ELR (cell line): ENCODE results near the gene SLC38A8.

Experiments used
- DNase-seq: peaks from one replicate; pipeline ENCODE4 v3.0.0-alpha.2; 2015; ENCODE audit warnings: low read depth

The SLC38A8 gene

DNA sequence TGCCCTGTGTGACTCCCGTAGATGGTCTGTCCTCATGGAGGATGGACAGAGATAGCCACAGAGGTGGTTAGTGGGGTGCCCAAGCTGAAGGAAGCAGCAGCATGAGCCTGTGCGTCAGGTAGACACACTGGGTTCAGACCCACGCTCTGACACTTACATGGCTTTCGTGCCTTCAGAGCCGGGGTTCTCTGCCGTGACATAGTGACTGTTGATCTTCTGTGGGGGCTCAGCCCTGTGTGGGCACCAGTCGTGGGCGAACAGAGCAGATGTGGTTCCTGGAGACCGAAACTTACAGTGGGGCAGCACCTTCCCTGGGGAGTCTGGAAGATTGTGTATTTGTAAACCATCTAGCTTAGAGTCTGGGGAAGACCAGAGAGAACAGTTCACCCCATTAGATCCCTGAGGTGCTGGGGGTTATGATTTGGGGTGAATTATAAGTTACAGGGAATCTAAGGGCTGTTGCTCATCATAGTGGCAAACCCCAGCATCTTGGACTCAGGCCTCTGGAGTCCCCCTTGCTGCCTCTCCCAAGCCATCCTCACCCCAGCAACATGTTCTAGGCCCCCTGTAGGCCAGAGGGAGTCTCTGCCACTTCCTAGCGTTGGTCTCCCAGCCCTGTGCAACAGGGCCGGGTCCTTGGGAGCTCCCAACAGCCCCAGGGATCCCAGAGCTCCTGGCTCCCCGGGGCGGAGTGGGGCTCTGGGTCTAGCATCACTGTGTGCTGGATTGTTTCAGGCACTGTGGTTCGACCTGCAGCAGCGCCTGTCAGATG, 45.9 kb downstream of the SLC38A8 start:
- peak; percentile 39 for DNase-seq

DNA sequence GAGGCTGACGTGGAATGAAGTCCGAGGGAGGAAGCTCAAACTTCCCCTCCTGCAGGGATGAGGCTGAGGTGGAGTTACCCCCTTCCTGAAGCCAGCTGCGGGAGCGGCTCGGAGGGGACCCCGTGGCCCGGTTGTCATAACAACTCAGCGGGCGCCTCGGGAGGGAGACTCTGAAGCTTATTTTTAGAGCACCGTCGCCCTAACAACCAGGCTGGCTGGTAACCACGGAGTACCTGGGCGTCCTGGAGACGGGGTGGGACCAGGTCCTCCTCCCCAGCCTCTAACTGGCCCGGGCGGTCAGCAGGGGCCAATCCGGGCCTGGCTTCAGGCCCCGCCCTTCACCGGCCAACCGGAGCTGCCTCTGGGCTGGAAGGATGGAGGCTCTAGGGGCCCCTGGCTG, 46.8 kb downstream of the SLC38A8 start:
- no peak for DNase-seq

DNA sequence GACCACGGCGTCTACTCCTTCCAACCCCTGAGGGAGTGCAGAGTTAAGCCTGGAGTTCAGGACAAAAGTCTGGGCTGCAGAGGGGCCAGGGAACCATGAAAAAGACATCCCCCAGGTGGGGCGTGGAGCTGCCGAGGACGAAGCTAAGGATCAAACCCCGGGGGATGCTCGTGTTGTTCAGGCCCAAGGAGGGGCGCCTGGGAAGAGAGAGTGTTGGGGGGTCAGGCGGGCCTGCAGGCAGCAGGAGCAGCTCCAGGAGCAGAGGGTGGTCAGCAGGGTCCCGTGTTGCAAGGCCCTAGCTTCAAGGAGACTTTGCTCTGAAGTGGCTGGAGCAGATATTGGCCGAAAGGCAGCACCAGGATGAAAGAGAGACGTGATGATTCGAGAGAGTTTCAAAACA, 47.9 kb downstream of the SLC38A8 start:
- DNase-seq: no peak

DNA sequence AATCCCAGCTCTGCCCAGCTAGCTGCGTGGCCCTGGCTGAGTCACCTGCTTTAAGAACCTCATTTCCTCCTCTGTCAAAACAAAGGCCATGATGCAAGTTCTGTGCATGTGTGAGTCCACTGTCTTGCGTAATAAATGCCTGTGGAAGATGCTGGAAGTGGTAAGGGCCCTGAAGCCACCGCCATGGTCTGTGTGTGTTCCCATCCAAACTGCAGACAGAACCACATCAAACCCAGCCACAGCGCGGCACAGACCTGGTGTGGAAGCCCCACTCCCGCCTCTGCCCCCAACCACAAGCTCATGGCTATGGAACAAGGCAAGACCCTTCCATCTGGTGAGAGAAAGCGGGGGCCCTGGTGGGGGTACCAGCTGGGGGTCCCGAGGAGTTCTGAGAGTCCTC, 48.5 kb downstream of the SLC38A8 start:
- DNase-seq: peak; percentile 95

DNA sequence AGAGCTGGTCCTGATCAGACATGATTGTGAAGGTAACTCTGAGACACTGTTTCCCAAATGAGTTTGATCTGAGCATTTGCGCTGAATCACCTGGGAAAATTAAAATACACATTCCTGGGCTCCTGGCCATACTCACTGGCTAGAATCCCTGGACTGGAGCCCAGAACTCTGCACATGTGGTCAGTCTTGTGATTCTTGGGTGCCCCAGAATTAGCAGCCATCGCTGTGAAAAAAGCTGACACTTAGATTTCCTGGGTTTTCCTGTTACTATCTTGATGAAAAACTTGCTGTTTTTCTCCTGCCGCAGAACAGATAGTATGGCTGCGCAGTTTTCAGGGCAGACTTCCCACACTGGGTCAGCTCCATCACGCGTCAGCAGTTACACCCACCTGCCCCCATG, 50.0 kb downstream of the SLC38A8 start:
- peak; percentile 42 for DNase-seq

DNA sequence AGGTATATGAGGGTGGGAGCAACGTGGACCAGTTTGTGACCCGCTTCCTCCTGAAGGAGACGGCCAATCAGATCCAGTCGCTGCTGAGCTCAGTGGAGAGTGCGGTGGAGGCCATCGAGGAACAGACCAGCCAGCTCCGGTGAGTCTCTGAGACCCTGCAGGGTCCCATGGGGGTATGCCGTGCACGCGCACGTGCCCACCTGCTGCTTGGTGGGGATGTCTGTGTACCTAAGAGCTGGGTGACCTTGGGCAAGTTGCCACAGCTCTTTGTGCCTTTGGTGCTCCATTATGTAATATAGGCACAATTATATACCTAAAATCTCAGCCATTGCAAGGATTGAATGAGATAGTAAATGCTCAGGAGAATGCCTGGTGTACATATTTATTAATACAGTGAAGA, 52.1 kb downstream of the SLC38A8 start:
- DNase-seq: no peak

DNA sequence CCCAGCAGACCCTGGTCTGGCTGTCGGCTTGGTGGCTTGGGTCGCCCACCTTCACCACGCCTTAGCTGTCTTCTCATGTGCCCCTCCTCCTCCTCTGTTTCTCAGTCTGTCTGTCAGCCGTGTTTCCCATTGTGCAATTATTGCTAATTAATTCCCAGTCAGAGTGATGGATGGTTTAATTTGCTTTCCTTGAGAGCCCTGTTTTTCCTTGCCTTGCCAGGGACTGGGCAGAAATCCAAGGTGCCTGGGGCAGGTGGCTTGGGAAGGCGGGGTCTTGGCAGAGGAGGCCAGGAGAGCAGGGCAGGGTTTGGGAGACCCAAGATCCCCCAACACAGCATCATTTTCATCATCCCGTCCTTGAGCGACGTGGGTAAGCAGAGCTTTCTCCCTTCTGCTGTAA, 53.3 kb downstream of the SLC38A8 start:
- no peak for DNase-seq

DNA sequence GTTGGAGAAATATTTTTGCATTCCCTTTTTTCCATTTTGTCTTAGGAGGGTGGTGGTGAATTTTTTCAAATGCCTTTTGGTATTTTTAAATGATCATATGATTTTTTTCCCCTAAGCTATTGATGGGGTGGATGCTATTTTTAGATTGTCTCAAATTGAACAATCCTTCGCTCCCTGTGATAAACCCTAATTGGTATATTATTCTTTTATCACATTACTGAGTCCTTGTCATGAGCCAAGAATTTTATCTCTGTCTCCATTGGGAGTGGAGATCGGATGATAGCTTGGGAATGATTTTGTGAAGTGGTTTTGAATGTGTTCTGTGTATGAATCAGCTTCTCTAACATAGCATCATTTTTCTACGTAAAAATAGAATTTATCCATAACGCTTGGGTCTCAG, 59.1 kb downstream of the SLC38A8 start:
- DNase-seq: no peak

DNA sequence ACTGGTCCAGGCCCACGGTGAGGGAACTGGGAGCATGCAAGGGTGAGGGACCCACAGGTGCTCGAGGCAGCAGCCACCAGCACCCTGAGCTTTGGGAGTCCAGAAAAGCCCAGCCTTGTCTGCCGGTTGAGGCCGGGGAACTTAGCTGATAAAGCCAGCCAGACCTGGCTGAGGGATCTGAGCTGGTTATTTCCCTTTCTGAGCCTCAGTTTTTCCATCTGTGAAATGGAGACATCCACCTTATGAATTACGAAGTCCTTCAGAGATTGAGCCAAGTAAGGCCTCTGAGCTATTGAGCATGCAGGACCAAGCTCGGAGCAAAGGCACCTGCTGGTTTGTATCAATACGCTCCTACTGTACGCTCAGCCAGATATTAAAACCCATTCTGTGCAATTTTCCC, 60.8 kb downstream of the SLC38A8 start:
- DNase-seq: no peak

DNA sequence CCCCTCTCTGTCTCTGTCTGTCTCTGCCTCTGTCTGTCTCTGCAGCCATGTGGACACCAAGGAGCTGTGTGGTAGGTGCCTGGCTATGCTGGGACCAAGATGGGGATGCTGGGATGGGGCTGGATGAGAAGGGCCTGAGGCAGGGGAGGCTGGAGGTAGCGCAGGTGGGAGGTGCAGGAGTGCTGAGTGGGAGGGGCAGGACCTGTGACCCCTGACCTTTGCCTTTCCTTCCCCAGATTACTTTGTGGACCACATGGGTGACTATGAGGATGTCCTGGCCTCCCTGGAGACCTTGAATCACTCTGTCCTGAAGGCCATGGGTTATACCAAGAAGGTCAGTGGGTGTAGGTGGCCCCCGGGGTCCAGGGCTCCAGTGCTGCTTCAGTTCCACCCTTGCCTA, 61.8 kb downstream of the SLC38A8 start:
- no peak for DNase-seq

DNA sequence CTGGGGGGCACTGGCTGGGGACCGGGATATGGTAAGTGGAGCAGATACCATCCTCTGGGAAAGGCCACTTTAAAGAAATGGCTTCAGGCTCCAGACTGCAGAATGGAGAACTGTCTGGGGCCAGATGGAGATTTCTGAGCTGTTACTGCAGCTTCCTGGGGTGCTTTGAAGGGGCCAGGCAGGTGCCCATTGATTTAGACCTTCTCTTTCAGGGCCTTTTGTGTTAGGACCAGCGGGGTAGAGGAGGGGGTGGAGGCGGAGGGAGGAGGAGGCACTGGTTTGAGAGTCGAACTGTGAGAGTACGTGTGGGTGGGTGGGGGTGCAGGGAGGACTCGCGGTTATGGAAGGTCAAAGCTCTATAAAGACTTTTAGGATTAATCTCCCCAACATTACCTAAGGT, 63.2 kb downstream of the SLC38A8 start:
- no peak for DNase-seq

DNA sequence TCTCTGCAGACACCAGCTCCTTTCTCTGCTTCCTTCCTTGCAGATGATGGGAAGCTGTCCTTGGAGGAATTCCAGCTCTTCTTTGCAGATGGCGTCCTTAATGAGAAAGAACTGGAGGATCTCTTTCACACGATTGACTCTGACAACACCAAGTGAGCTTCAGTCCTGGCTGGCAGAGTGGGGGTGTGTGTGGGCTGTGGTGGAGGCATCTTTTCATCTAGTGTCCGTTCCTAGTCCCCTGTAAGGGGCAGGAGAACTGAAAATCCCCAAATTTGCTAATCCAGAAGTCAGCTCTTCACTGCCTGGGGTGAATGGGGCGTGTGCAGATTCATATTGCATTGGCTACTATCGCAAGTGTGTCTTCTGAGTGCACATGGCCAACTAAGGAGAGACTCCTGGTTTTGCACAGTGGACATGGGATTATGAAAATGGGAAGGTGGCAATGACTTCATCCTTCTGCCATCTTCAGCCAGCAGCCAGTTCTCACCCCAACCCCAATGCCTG, 64.1 kb downstream of the SLC38A8 start:
- no peak for DNase-seq

DNA sequence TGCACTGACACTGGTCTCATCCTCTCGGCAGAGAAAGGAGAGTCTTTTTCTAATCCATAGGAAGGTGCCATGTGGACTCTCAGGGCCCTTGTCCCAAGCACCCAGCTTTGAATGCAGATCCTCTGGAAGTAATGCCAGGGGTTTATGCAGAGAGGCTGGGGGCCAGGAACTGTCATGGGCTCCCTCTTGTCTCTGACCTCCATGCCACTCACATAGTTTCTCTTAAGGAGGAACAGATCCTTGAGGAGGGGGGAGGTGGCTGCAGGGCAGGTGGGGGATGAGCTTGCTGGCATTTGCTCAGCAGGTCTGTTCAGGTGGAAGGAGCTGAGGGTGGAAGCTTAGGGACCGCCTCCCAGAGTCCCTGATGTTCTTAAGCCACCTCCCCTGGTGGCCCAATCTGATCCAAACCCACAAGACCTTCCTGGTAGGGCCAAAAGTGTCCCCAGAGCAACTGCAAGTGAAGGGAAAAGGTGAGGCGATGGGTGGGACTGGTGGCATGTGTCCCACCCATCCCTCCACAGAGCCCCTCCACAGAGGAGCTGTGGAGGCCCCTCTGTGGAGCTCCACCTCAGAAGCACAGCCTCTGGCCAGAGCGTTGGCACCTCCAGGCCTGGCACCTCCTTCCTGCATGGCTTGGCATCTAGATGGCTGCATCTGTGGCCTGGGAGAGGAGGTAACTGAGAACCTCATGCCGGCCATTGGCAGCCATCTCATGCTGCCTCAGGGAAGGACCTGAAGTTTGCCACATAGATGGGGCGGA, 65.4 kb downstream of the SLC38A8 start:
- DNase-seq: no peak

DNA sequence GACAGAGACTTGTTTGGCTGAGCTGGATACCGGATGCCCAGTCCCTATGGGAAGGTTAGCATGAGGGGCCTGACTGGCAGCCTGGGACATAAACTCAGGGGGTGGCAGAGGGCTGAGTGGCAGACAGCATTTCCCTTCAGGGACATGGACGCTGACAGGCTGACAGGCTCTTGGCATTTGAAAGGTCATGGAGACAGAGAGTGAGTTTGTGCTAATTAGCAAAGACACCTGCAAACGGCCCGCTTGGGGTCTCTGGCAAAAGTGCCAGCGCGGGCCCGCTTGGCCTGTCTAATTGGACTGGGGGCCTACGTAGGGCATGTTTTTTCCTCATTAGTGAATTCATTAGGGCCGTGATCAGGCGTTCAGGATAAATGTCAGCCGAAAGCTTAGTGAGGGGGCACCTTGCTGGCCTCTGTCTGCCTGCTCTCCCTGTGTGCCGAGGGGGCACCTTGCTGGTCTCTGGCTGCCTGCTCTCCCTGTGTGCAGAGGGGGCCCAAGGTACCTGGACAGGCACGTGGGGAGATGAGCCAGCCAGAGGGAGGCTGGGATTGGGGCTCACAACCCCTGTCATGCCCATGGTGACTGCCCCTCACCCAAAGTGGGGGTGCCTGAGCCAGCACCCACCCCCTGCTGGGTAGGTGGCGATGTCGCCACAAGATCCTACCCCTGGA, 66.9 kb downstream of the SLC38A8 start:
- no peak for DNase-seq

DNA sequence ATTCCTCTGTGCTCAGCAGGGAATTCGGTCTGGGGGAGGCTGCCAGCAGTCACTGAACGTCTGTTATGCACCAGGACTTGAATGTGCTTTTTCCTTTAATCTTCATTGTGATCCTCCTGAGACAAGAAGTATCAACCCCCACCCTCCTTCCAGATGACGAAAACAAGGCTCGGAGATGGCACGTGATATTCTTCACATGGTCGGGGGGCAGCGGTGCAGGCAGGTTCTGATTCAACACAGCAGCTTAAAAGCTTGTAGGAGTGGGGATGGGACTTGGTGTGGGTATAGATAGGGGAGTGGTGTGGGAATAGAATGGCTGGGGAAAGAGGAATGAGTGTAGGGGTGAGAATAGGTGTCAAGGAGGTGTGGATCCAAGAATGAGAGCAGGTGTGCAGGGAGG, 68.1 kb downstream of the SLC38A8 start:
- DNase-seq: no peak

DNA sequence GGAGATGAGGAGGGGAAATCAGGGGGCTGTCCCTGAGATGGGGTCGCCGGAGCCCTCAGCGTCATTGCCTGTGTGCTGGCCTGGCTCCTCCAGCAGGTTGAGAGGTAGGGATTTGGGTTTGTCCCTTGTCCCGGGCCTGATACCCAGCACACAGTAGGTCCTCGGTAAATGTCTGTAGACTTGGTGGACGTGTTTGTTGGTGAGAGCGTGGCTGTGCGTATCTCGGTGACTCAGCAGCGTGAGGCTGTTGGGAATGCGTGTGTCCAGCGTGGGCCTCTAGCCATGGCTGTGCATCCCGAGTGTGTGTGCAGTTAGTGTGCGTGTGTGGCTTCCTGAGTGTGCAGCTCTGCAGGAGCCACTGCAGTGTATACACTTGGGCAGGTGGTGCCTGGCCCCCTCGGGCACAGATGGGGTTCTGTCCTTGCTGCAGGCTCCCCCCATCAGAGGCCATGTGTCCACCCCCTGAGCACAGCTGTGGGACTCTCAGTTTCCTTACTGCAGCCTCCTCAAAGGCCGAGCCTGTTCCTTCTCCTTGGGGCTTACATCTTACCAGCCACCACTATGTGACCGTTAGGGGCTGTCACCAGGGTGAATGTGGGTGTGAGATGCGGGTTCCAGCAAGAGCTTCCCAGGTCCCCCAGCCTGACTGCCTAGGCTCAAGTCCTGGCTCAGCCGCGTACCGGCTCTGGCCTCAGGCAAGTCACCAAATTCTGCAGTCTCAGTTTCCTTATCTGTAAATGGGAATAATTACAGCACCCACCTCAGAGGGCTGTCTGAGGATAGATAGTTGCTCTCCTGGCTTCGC, 68.8 kb downstream of the SLC38A8 start:
- no peak for DNase-seq

DNA sequence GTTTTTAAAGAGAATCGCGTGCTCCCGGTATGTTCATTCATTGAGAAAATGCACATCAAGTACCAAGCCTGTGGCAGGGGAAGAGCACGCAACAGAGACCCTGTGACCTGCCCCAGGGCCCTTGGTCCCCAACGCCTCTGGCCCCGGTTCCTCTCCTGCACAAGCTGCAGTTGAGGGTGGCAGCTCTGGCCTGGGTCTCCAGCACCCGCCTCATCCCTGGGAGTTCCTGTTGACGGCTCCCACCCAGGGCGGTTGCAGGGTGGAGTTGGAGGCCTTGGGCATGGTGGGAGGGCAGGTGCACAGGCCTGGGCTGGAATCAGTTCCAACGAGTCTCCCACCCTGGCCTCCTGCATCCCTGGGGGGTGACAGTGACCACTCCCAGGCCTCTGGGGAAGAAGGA, 69.5 kb downstream of the SLC38A8 start:
- DNase-seq: no peak

DNA sequence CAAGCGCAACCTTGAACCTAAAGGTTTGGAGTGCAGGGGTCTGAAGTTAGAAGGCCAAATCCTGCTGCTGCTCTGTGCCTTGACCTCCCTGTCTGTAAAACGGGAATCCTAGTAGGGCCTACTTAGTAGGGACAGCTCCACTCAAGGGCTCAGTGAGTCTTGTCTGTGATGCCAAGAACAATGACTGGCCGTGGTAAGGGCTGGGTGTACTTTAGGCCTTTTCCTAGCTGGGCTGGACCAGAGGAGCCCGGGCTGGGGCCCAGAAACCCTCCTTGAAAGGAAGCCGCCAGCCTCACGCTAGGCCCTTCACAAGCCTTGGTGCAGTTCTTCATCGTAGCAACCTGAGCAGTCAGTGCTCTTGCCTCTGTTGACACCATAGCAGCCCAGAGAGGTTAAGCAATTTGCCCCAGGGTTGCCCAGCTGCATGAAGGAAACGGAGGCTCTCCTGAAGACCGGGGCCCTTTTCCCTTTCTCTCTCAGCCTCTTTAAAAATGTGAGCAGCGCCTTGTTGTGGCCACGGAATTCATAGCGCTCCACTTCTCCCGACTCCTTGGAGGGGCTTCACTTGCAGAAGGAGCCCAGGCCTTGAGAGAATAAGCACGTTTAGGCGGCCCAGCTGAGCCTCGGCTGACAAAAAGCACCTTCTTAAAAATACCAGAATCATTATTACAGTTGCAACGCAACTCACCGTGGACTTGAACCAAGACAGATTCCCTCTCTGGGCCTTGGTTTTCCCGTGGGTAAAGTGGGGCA, 70.2 kb downstream of the SLC38A8 start:
- no peak for DNase-seq

DNA sequence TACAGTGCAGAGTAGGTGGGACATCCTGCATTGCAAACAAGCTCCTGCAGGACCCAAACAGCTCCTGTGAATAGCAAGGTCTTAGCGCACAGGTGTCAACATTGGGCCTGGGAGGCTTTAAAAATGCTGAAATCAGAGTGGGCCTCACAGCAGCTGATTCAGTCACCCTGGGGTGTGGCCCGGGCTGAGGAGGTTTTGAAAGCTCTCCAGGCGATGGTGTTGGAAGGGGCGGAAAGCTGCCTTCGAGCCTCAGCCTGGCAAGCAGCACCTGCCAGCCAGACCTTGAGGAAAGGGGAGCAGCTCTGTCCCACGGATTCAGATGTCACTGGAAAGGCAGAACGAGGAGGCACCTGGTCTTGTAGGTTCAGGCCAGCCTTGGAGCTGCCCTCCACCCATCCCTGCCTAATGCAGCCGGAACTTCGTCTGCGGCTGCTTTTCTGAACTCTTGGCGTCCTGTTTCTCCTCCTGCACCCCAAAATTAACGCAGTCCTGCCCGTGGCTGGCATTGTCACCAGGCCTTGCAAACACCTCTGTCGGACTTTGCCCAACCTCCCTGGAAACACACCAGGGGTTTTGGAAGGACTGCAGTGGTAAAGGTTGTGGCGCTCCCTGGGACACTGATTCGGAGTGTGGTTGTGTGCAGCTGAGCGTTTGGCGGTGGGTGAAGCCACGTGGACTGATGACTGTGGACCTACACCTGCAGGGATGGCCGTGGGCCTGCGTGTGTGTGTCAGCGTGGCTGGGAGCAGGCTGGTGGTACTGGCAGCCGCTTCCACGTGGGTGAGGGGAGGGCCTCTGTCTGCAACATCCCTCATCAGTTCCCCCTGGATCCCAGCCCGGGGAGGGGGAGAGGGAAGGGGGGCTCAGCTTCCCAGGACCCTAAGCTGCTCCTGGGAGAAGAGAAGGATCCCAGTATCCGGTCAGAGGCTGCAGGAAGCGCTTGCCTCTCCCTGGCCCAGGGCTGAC, 71.1 kb downstream of the SLC38A8 start:
- no peak for DNase-seq

DNA sequence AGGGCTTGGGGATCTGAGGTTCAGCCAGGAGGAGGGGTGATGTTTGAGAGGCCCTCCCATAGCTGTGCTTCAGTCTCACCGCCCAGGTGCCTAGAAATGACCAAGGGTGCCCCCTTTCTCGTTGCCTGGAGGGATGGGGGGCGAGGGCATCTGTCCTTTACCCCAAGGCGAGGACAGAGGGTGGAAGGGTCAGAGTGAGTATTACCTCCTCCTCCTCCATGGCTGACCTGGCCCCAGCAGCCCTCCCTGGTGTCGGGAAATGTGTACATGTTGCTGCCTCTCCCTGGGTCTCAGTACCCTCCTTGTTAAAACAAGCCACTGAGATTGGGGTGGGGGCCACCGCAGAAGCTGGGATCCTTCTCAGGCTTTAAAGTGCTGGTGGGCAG, 72.2 kb downstream of the SLC38A8 start:
- no peak for DNase-seq
